Right atrium auricular region (tissue), 2 donors: ENCODE measurements around the gene ICE2. TPM values are rescaled to one million over a fixed set of nuclear protein-coding genes. Genes with fewer than 3 reads are reported as not detected.
A peak's percentile ranks its signal among the peaks of the same experiment; 100 is the strongest.

ENCODE experiments used
- DNase-seq: peaks from one replicate; pipeline ENCODE4 v3.0.0-alpha.2; 2019; ENCODE audit warnings: low spot score
- H3K27ac ChIP-seq, 2 donors: fragments of 200-600 bp; sonication (generic); 1 replicate in 1 of 2; 2 replicates in 1 of 2; pipeline ENCODE4 v1.5.1; 2016 to 2019
- H3K27me3 ChIP-seq, 2 donors: fragments of 200-600 bp; sonication (generic); one replicate each; pipeline versions ENCODE4 v1.5.1 to v1.6.0; 2017 to 2019
- H3K36me3 ChIP-seq: fragments of 200-600 bp; sonication (generic); one replicate; pipeline ENCODE4 v1.5.1; 2016
- H3K4me1 ChIP-seq, 2 donors: fragments of 200-600 bp; sonication (generic); one replicate each; pipeline versions ENCODE4 v1.5.1 to v1.6.0; 2017 to 2019
- H3K4me3 ChIP-seq, 2 donors: fragments of 200-600 bp; sonication (generic); 1 replicate in 1 of 2; 2 replicates in 1 of 2; pipeline ENCODE4 v1.5.1; 2017 to 2019; ENCODE audit warnings: mild to moderate bottlenecking in 1 of 2, moderate library complexity in 1 of 2
- H3K9me3 ChIP-seq, 2 donors: fragments of 200-600 bp; sonication (generic); one replicate each; pipeline ENCODE4 v1.5.1; 2019
- CTCF ChIP-seq, 2 donors: fragments of 200-600 bp; sonication (generic); IDR thresholded peaks; one replicate each; pipeline ENCODE4 v1.5.1; 2019; ENCODE audit warnings: antibody characterized with exemption in 2 of 2
- total RNA-seq, 2 donors: library from RNA; depleted of rRNA; stranded (reverse); fragments of >200 nt; gene quantifications; one replicate each; pipeline ENCODE4 v1.1.0, GENCODE V29; 2016

The ICE2 gene
- total RNA-seq, 2 donors from 2014 or later = 10.6 to 12.6 TPM

GRCh38 chr15:60371175-60372051 lies 107.5 kb downstream of the ICE2 start:
- peaks cover 12% of the 10 kb centered on the region for H3K36me3 ChIP-seq
- peak overlapping the region; percentile 79 to 80 for H3K27ac ChIP-seq
- no peak overlapping the region for H3K4me3 ChIP-seq
- DNase-seq = peak; percentile 94
- no peaks in the 10 kb centered on the region for H3K27me3 ChIP-seq
- H3K4me1 ChIP-seq = peaks cover 0 to 62% of the 10 kb centered on the region in 2 donors
- no peaks in the 10 kb centered on the region for H3K9me3 ChIP-seq
- TF ChIP-seq CTCF (IDR thresholded peaks at IDR 0.05) = no peak

GRCh38 chr15:60370869-60371136 lies 108.1 kb downstream of the ICE2 start:
- H3K4me1 ChIP-seq = peaks cover 0 to 56% of the 10 kb centered on the region in 2 donors
- no peak for TF ChIP-seq CTCF (IDR thresholded peaks at IDR 0.05)
- H3K4me3 ChIP-seq = no peak overlapping the region
- H3K36me3 ChIP-seq = peaks cover 9% of the 10 kb centered on the region
- H3K27ac ChIP-seq = peak overlapping the region; percentile 79 to 80
- H3K27me3 ChIP-seq = no peaks in the 10 kb centered on the region
- H3K9me3 ChIP-seq = no peaks in the 10 kb centered on the region
- no peak for DNase-seq

- H3K27me3 ChIP-seq = no peaks in the 10 kb centered on the region
- peak overlapping the region; percentile 79 to 80 for H3K27ac ChIP-seq
- H3K4me1 ChIP-seq = peaks cover 0 to 51% of the 10 kb centered on the region in 2 donors
- no peak for TF ChIP-seq CTCF (IDR thresholded peaks at IDR 0.05)
- H3K4me3 ChIP-seq = no peak overlapping the region
- DNase-seq = no peak
- H3K36me3 ChIP-seq = peaks cover 4% of the 10 kb centered on the region
- H3K9me3 ChIP-seq = no peaks in the 10 kb centered on the region
These were observed 108.7 kb downstream of the ICE2 start for GRCh38 chr15:60370105-60370868.

- no peak for TF ChIP-seq CTCF (IDR thresholded peaks at IDR 0.05)
These were observed 109.2 kb downstream of the ICE2 start for GRCh38 chr15:60369696-60370095.

More at GRCh38 chr15:60369696-60370095, 109.2 kb downstream of the ICE2 start:
- no peak for DNase-seq
- no peaks in the 10 kb centered on the region for H3K9me3 ChIP-seq
- H3K27me3 ChIP-seq = no peaks in the 10 kb centered on the region
- peaks cover 0 to 45% of the 10 kb centered on the region in 2 donors for H3K4me1 ChIP-seq
- H3K27ac ChIP-seq = peak overlapping the region in 1 of 2 donors; percentile 79
- H3K36me3 ChIP-seq = peaks cover 4% of the 10 kb centered on the region
- no peak overlapping the region for H3K4me3 ChIP-seq

Other genes with a start within 250 kb of the ICE2 start
- gene ANXA2, start 81.2 kb downstream of the ICE2 start, total RNA-seq = 100 to 1,000 TPM; 214 to 388 TPM